GM20431 (cell line): ENCODE measurements around the gene ANKRD55.

Experiments used
- in situ Hi-C: fragments of 300-500 bp; cut with MseI, MboI; formaldehyde crosslinking; loops from one replicate; pipeline ENCODE4 v1.15.0; 2020; ENCODE audit warnings: low sequenced_read_pairs; ENCODE audit not compliant: unreplicated experiment

Gene ANKRD55

DNA sequence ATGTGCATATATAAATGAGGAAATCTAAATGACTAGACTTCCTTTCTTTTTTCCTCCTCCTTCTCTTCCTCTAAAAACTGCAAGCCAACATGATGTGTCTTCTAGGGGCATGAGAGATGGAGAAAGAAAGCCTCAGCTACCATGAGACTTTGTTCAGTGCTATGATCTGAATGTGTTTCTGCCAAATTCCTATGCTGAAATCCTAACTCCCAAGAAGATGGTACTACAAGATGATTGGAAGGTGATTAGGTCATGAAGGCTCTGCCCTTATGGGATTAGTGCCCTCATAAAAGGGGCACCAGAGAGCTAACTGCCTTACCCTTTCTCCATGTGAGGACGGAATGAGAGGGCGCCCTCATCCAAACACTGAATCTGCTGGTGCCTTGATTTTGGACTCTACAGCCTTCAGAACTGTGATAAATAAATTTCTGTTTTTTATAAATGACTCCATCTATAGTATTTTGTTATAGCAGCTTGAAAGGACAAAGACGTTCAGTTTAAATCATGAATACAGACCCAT lies 166.1 kb downstream of the ANKRD55 start:
- in situ Hi-C loops, result no loop called here

DNA sequence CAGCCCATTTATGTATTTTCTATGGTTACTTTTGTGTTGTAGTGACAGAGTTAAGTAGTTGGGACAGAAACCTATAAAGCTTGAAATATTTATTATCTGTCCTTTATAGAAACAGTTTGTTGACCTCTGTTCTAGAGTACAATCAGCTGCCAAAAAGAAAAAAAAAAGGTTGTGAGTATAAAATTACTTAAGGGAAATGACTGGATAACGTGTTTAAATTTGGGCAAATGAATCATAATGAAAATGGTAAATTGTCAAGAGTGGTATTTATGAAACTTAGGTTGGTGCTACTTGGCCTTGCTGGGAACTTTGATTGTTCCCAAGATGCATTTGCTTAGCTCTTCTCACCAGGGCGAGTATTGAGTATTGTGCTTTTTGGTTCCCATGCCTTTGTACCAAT lies 168.1 kb downstream of the ANKRD55 start:
- in situ Hi-C loops, result no loop called here

DNA sequence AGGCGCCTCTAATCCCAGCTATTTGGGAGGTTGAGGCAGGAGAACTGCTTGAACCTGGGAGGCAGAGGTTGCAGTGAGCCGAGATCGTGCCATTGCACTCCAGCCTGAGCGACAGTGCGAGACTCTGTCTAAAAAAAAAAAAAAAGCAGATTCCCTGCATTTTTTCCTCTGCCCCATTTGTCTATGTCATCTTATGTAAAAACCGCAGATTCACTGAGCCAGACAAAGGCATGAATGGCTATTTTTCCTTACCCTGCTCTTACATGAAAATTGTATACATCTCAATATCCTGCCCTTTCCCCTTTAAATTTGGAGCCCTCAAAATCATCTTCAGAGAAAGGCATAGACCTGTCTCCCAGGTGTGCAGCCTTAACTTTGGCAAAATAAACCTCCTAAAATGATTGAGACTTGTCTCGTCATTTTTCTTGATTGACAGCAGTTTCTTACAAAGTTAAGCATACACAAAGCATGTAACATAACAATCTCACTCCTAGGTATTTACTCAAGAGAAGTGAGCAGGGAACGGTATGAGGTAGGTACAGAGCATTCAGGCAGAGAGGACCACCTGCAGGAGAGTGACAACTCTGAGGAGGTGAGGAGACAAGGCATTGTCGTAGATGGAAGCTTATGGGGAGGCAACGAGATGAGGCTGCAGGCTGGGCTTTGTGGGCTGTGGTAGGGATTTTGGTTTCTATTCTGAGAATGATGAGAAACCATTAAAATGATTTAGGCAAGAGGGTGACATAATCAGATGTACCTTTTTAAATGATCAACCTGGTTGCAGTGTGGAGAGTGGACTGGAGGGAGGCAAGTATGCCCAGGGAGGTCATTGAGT lies 172.6 kb downstream of the ANKRD55 start:
- in situ Hi-C loops, result no loop called here

DNA sequence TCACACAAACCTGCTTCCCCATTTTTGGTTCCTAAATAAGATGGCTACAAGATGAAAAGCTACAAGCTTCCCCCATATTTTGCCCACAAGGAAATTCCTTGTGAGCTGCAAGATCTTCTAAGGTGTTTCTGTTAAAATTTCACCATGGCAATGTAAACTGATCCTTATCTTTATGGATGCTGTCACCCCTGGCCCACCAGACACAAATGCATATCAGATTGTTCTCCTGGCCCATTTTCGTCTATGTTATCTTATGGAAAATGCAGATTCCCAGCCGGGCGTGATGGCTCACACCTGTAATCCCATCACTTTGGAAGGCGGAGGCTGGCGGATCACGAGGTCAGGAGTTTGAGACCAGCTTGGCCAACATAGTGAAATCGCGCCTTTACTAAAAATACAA lies 173.3 kb downstream of the ANKRD55 start:
- in situ Hi-C loops, result no loop called here

DNA sequence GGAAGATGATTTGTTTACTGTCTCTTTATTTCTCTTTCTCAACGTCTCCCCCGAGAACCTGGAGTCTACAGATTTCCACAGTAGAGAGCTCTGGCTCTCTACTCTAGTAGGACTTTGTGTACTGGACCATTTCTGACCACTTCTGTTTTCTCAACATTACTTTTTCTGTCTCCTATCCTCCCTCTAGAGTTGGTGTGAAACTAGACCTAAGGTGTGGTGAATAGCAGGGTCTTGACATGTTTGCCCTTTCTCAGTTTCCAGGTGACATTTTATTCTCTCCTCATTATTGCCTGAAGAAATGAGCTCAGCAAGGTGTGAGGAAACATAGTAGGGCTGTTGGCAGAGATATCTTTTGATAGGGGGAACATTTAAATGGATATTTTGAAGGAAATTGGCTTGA lies 176.3 kb downstream of the ANKRD55 start:
- in situ Hi-C loops, result no loop called here

DNA sequence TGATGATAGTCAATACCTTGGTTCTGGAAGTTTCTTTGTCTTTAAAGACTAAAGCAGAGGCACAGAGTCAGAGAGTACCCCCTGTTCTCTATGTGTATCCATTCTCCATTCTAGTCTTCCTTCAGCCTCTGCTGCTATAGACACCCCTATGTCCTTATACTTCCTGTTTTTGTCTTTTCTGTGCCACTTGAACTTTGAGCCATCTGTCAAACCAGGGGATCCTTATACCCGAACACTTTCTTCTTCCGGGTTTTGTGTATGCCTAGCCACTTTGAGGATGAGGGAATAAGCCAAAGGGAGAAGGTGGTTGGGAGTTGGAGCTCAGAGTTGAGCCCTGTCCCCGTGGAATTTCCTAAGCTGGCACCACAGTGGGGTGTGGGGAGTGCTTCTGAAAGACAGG lies 177.3 kb downstream of the ANKRD55 start:
- in situ Hi-C loops, result no loop called here

DNA sequence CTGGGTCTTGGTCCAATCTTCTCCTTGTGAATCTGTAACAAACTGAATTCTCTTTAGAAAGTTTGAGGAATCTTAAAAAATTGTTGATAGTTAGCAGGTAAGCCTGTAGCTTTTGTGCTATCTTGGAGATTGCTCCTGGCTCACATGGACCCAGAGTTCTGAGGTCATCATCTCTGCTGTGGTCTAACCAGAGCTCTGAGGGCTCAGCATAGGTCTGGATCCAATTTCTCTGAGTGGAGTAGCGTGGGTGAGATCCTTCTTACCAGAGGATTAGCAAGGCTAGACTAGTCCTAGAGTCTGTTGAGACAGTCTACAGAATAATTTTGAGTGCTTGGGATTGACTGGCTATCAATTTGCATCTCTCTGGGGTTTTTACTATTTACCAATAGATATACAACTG lies 177.8 kb downstream of the ANKRD55 start:
- in situ Hi-C loops, result no loop called here

DNA sequence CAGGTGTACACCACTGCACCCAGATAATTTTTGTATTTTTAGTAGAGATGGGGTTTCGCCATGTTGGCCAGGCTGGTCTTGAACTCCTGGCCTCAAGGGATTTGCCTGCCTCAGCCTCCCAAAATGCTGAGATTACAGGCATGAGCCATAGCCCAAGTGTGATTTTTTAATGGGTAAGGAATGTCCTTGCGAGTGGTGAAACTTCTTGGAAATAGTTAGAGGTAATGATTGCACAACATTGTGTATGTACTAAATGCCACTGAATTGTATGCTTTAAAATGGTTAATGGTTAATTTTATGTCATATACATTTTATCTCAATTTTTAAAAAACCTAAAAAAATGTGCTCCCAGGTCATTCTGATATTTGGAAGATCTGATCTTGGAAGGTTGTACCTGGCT lies 178.5 kb downstream of the ANKRD55 start:
- in situ Hi-C loops, result no loop called here

DNA sequence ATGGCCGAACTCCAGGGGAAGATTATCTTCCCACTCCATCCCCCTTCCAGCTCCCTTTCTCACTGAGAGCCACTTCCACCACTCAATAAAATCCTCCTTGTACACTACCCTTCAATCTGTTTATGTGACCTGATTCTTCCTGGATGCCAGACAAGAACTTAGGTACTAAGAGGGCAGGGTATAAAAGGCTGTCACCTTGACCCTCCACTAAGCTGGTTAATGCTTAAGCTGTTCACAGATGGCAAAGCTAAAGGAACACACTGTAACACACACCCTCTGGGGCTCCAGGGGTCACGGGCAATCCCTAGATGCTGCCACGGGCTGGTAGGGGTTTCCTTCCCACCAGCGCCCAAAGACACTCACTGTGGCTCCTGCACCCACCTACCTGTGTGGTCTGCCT lies 179.8 kb downstream of the ANKRD55 start:
- in situ Hi-C loops, result no loop called here

DNA sequence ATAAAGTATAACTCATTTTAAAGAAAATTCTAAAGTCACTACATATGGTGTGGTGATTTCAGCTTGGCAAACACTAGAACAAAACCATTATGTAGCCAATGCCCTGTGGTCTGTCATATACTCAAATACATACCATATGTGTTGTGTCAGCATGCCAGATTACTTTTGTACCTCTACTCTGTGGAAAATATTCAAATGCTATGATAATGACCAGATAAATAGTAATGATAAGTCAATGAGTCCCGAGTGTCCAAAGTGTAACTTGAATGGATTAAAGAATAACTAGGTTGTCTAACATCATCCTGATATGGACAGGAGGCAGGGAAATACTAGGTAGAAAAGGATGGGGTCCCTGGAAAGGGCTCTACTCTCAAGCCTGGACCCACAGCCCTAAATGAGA lies 180.4 kb downstream of the ANKRD55 start:
- in situ Hi-C loops, result no loop called here

DNA sequence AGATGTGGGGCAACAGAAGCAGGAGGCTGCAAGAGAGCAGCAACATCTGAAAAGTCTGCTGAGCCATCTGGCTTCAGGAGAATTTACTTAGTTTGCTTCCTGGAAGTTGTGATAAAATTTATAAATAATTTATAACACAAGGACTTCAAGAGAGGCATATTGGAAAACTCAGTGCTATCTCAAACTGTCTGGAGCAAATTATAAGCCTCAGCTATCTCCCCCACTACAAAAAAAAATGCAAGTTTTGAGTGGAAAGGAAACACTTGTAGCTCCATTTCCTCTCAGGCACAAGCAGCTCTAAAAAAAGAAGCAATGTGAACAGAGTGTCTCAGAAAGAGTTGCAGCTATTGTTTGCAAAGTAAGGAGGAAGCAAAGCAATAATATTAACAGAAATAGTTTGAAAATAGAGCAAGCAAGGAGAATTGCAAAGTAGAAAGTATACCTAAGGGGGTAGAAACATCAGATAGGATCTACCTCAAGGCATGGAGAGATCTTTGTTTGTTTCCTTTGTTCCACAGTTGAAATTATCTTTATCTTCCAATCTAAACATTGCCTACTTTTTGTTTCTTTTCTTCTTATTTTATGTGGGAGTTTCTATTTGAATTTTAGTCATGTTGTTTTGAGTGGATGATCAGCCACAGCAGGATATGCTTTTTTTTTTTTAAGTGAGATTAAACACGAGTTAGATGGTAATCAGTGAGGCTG lies 182.4 kb downstream of the ANKRD55 start:
- in situ Hi-C loops, result no loop called here
